Body of pancreas (tissue), 4 donors: ENCODE results near the gene FER. TPM values are rescaled to one million over a fixed set of nuclear protein-coding genes. Genes with fewer than 3 reads are reported as not detected.

ENCODE experiments used
- ATAC-seq: fragments of 150-250 bp; one replicate; pipeline ENCODE4 v1.9.1; 2016
- DNase-seq, 4 donors: peaks; one replicate each; pipeline ENCODE4 v3.0.0-alpha.2; 2019
- H3K27ac ChIP-seq, 4 donors: fragments of 200-600 bp; sonication (generic); 1 replicate in 3 of 4; 2 replicates in 1 of 4; pipeline versions ENCODE4 v1.5.1 to v1.6.1; 2016 to 2019; ENCODE audit warnings: mild to moderate bottlenecking in 1 of 4, mixed read lengths in 1 of 4, moderate library complexity in 1 of 4
- H3K27me3 ChIP-seq, 2 donors: fragments of 200-600 bp; sonication (generic); one replicate each; pipeline ENCODE4 v1.6.0; 2016; ENCODE audit warnings: mild to moderate bottlenecking in 1 of 2
- H3K36me3 ChIP-seq, 2 donors: fragments of 200-600 bp; sonication (generic); replicated peaks in 1 of 2; 2 replicates each; pipeline ENCODE4 v1.5.1; 2016; ENCODE audit warnings: low read depth in 2 of 2; ENCODE audit not compliant: insufficient read depth in 1 of 2
- H3K4me1 ChIP-seq: fragments of 200-600 bp; sonication (generic); one replicate; pipeline ENCODE4 v1.6.0; 2016
- H3K4me3 ChIP-seq, 2 donors: fragments of 200-600 bp; sonication (generic); 1 replicate in 1 of 2; 2 replicates in 1 of 2; pipeline ENCODE4 v1.5.1; 2016 to 2019
- H3K9me3 ChIP-seq, 3 donors: fragments of 200-600 bp; sonication (generic); 1 replicate in 2 of 3; 2 replicates in 1 of 3; pipeline ENCODE4 v1.5.1; 2016
- CTCF ChIP-seq, 7 experiments: fragments of 450-650 bp in 4 of 7; fragments of 200-600 bp in 3 of 7; sonication (generic) in 3 of 7; IDR thresholded peaks; one replicate each; pipeline ENCODE4 v1.5.1; 2016 to 2019; ENCODE audit warnings: antibody characterized with exemption in 7 of 7
- POLR2A ChIP-seq, 3 donors: fragments of 450-650 bp; IDR thresholded peaks; one replicate each; pipeline ENCODE4 v1.6.1; 2016; ENCODE audit warnings: antibody characterized with exemption in 3 of 3, mild to moderate bottlenecking in 2 of 3
- WGBS, 2 donors: methylation state at CpG; one replicate each; pipeline ENCODE4 v1.1.5; 2017; 5-methylcytosine and 5-hydroxymethylcytosine counted together
- intact Hi-C: fragments of 100-400 bp; cut with DNase I; formaldehyde crosslinking; loops from one replicate; pipeline ENCODE4 v1.15.1; 2023
- total RNA-seq, 2 donors: library from RNA; depleted of rRNA; stranded (reverse); fragments of >200 nt; gene quantifications; one replicate each; pipeline ENCODE4 v1.1.0, GENCODE V29; 2016

The FER gene
- total RNA-seq, 2 donors from 2014 or later: 7.9 to 13.2 TPM

DNA sequence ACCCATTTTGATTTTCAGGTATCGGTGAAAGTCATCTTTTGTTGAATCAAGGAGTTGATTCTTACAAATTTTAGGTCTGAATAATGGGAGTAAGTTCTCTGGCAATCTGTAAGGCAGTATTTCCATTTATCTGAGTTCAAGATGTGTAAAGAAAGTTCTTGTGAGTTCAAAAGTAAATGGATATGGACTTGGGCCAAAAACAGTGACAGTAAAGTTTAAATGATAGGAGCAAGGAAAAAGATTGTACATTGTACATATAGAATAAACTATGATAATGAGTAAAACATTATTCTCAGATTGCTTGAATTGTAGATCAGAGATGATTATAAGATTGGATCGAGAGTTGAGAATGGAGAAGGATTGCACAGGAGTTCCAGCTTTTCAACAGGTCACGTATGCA lies 332.8 kb downstream of the FER start:
- ATAC-seq (no peak), DNase-seq (no peak)
- 79 to 94% methylated on average over 3 of the region's 3 CpGs for WGBS, 2 donors
- Histone ChIP-seq H3K9me3 (no peaks in the 10 kb centered on the region), H3K36me3 (no peaks in the 10 kb centered on the region), H3K27me3 (no peaks in the 10 kb centered on the region), H3K4me3 (no peak overlapping the region), H3K27ac (no peak overlapping the region), H3K4me1 (peaks cover 6% of the 10 kb centered on the region)
- TF ChIP-seq CTCF (IDR thresholded peaks at IDR 0.05): no peak
- no peak for TF ChIP-seq POLR2A (IDR thresholded peaks at IDR 0.05)
- intact Hi-C loops: no loop called here

DNA sequence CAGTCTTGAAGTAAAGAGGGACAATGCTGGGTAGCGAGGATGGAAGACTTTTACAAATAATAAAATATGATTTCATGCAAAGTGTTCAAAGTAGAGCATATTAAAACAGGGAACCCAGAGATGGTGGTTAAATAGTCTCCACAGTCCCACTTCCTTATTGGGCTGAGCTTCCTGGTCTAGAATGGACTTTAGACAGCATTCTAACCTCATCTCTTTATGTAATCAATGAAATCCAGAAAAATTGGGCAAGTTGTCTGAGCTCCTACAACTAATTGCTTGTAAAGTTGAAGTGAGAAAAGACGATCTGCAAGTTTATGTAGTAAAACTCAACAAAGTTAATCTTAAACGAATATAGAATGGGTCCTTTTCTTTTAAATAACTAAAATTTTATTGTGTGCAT lies 333.2 kb downstream of the FER start:
- TF ChIP-seq POLR2A (IDR thresholded peaks at IDR 0.05) (no peak), CTCF (IDR thresholded peaks at IDR 0.05) (no peak)
- DNase-seq (no peak), ATAC-seq (no peak)
- Histone ChIP-seq H3K4me1 (peaks cover 6% of the 10 kb centered on the region), H3K36me3 (no peaks in the 10 kb centered on the region), H3K9me3 (no peaks in the 10 kb centered on the region), H3K4me3 (no peak overlapping the region), H3K27ac (no peak overlapping the region), H3K27me3 (no peaks in the 10 kb centered on the region)
- 73 to 75% methylated on average over 3 of the region's 3 CpGs for WGBS, 2 donors
- intact Hi-C loops: no loop called here

DNA sequence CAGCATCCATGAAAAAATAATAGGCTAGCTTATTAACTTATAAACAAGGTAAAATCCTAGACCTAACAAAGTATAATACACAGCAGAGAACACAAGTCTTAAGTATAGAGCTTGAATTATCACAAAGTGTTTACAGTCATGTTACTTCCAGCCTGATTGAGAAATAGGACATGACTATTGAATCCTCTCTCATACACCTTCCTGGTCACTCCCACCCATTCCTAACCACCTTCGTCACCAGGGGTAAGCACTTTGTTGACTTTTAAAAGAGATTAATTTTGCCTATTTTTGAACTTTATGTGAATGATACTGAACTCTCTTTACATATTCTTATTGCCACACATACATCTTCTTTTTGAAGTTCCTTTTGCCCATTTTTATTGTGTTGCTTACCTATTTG lies 336.2 kb downstream of the FER start:
- no peaks in the 10 kb centered on the region for H3K27me3 ChIP-seq
- 86 to 98% methylated on average over 1 of the region's 1 CpG for WGBS, 2 donors
- no peak overlapping the region for H3K4me3 ChIP-seq
- H3K4me1 ChIP-seq: peaks cover 6% of the 10 kb centered on the region
- no peak for ATAC-seq
- no peak for DNase-seq
- no peak overlapping the region for H3K27ac ChIP-seq
- intact Hi-C loops: no loop called here
- TF ChIP-seq CTCF (IDR thresholded peaks at IDR 0.05) (no peak), POLR2A (IDR thresholded peaks at IDR 0.05) (no peak)
- H3K9me3 ChIP-seq: no peaks in the 10 kb centered on the region
- H3K36me3 ChIP-seq: no peaks in the 10 kb centered on the region

DNA sequence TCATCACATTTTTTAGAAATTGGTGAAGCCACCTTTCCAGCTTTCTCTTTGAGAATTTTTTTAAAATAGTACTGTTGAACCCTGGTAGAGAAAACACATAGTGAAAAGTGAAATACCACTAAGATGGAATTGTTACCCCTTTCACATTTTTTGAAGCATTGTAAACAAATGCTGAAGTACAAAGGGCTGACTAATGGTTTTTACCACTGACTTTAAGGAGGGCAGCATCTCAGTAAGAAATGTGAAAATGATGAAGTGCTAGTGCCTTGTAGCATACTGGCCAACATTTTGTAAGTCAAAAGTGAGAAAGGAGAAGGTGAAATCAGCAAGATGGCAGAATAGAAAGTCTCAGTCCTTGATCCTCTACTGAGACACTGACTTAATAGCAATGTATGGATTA lies 341.5 kb downstream of the FER start:
- TF ChIP-seq POLR2A (IDR thresholded peaks at IDR 0.05): no peak
- TF ChIP-seq CTCF (IDR thresholded peaks at IDR 0.05): no peak
- H3K4me3 ChIP-seq: no peak overlapping the region
- no peaks in the 10 kb centered on the region for H3K27me3 ChIP-seq
- H3K36me3 ChIP-seq: no peaks in the 10 kb centered on the region
- intact Hi-C loops: no loop called here
- H3K9me3 ChIP-seq: no peaks in the 10 kb centered on the region
- no peaks in the 10 kb centered on the region for H3K4me1 ChIP-seq
- DNase-seq (no peak), ATAC-seq (no peak)
- H3K27ac ChIP-seq: no peak overlapping the region

- no peaks in the 10 kb centered on the region for H3K27me3 ChIP-seq
- no peaks in the 10 kb centered on the region for H3K9me3 ChIP-seq
- intact Hi-C loops: no loop called here
- ATAC-seq: no peak
- TF ChIP-seq POLR2A (IDR thresholded peaks at IDR 0.05) (no peak), CTCF (IDR thresholded peaks at IDR 0.05) (no peak)
- 41 to 72% methylated on average over 1 of the region's 1 CpG for WGBS, 2 donors
- H3K4me3 ChIP-seq: no peak overlapping the region
- no peaks in the 10 kb centered on the region for H3K4me1 ChIP-seq
- H3K36me3 ChIP-seq: no peaks in the 10 kb centered on the region
- no peak for DNase-seq
- H3K27ac ChIP-seq: no peak overlapping the region
These were observed 351.4 kb downstream of the FER start for GRCh38 chr5:109099081-109099480.
